Ishikawa (cell line): ENCODE data around the gene KCTD6.

ENCODE experiments used
- CEBPB ChIP-seq: IDR thresholded peaks from 2 replicates; pipeline ENCODE4 v1.6.1; 2012
- EGR1 ChIP-seq: IDR thresholded peaks from 2 replicates; pipeline ENCODE4 v1.6.1; 2012
- MAX ChIP-seq: IDR thresholded peaks from 2 replicates; pipeline ENCODE4 v1.6.1; 2012
- NFIC ChIP-seq: IDR thresholded peaks from 2 replicates; pipeline ENCODE4 v1.6.1; 2012
- REST ChIP-seq: IDR thresholded peaks from 2 replicates; pipeline ENCODE4 v1.6.1; 2012; ENCODE audit warnings: low read depth, mild to moderate bottlenecking
- YY1 ChIP-seq: IDR thresholded peaks from 2 replicates; pipeline ENCODE4 v1.6.1; 2012; ENCODE audit warnings: low read depth

The KCTD6 gene

GRCh38 chr3:58551636-58552180 lies 59.8 kb downstream of the KCTD6 start:
- TF ChIP-seq NFIC, result no peak
- TF ChIP-seq MAX, result no peak
- TF ChIP-seq EGR1, result no peak
- no peak for TF ChIP-seq YY1
- no peak for TF ChIP-seq CEBPB
- TF ChIP-seq REST, result no peak
